HG02870 (cell line): ENCODE measurements around the gene FAM219A.
"Not testable (repeated sequence)": the region's sequence is repeated elsewhere in the genome, so short reads cannot be mapped to it uniquely, and the experiment has no call there.

Experiments used
- ATAC-seq: cut with Tn5 transposase; IDR thresholded peaks from one replicate; pipeline ENCODE4 v1.9.1; 2021; ENCODE audit warnings: mild to moderate bottlenecking, moderate library complexity; ENCODE audit not compliant: unreplicated experiment

Gene FAM219A

GRCh38 chr9:34363619-34364351, 94.6 kb downstream of the FAM219A start:
- no peak for ATAC-seq

GRCh38 chr9:34362614-34363214, 95.7 kb downstream of the FAM219A start:
- no peak for ATAC-seq

DNA sequence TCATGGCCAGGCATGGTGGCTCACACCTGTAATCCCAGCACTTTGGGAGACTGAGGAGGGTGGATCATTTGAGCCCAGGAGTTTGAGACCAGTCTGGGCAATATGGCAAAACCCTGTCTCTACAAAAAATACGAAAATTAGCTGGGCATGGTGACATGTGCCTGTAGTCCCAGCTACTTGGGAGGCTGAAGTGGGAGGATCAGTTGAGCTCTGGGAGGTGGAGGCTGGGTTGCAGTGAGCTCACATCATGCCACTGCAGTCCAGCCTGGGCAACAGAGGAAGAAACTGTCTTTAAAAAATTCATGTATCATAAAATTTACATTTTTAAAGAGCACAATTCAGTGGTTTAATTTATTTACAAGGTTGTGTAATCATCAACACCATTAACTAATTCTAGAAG, 105.4 kb downstream of the FAM219A start:
- not testable (repeated sequence) for ATAC-seq

GRCh38 chr9:34352122-34352652, 106.2 kb downstream of the FAM219A start:
- ATAC-seq = not testable (repeated sequence)

DNA sequence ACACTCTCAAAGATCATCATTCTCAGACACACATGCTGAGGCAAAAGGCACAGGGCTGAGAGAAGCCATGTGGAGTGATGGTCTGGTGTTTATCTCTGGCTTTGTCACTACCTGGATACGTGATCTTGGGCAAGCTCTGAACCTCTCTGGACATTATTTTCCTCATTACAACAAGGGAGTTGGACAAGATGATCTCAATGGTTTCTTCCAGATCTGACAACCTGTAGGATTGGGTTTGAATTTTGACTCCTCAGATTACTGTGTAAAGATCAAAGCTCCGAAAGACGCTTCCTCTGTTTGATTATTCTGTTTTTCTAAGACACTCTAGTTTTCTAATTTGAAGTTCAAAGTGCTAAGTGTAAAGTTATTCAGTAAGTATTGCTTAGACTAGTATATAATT, 109.0 kb downstream of the FAM219A start:
- ATAC-seq = no peak
